Right lobe of liver (tissue), 6 donors: Measurements from ENCODE around the gene SYNE2. TPM values are rescaled to one million over a fixed set of nuclear protein-coding genes. Genes with fewer than 3 reads are reported as not detected.

ENCODE experiments used
- ATAC-seq, 4 donors: fragments of 200-7000 bp; cut with Tn5 transposase; one replicate each; pipeline ENCODE4 v1.9.1; 2020; ENCODE audit warnings: mild to moderate bottlenecking in 4 of 4, moderate library complexity in 4 of 4
- DNase-seq, 3 donors: peaks; one replicate each; pipeline ENCODE4 v3.0.0-alpha.2; 2020
- H3K27ac ChIP-seq, 3 donors: fragments of 200-600 bp; one replicate each; pipeline ENCODE4 v1.8.0; 2022
- H3K27me3 ChIP-seq, 2 donors: fragments of 200-600 bp; one replicate each; pipeline ENCODE4 v1.8.0; 2022
- H3K36me3 ChIP-seq, 4 donors: fragments of 200-600 bp; sonication (generic) in 1 of 4; one replicate each; pipeline versions ENCODE4 v1.5.1 to v1.8.0; 2017 to 2022; ENCODE audit warnings: control low read depth in 1 of 4
- H3K4me1 ChIP-seq, 4 donors: fragments of 200-600 bp; sonication (generic) in 1 of 4; one replicate each; pipeline versions ENCODE4 v1.5.1 to v1.8.0; 2017 to 2022; ENCODE audit warnings: control low read depth in 1 of 4
- H3K4me3 ChIP-seq, 3 donors: fragments of 200-600 bp; one replicate each; pipeline ENCODE4 v1.8.0; 2022
- H3K9me3 ChIP-seq, 4 donors: fragments of 200-600 bp; sonication (generic) in 1 of 4; one replicate each; pipeline versions ENCODE4 v1.5.1 to v1.8.0; 2017 to 2022; ENCODE audit warnings: control low read depth in 1 of 4
- CTCF ChIP-seq, 4 donors: fragments of 200-600 bp in 3 of 4; fragments of 450-650 bp in 1 of 4; IDR thresholded peaks; one replicate each; pipeline versions ENCODE4 v1.5.1 to v1.8.0; 2016 to 2022; ENCODE audit warnings: antibody characterized with exemption in 4 of 4, mild to moderate bottlenecking in 2 of 4
- POLR2A ChIP-seq: fragments of 450-650 bp; IDR thresholded peaks from one replicate; pipeline ENCODE4 v1.6.1; 2017; ENCODE audit warnings: antibody characterized with exemption, mild to moderate bottlenecking
- WGBS: methylation state at CpG from one replicate; pipeline ENCODE4 v1.1.6; 2018; ENCODE audit warnings: low coverage, low lambda C conversion rate; ENCODE audit not compliant: insufficient coverage; ENCODE audit errors: missing lambda C conversion rate; 5-methylcytosine and 5-hydroxymethylcytosine counted together
- intact Hi-C, 2 donors: fragments of 100-400 bp; cut with DNase I; formaldehyde crosslinking; loops; one replicate each; pipeline versions ENCODE4 v1.11.2 to v1.14.1; 2022
- total RNA-seq, 6 experiments: library from RNA; depleted of rRNA in 2 of 6; stranded (reverse); fragments of >200 nt in 2 of 6; fragmentation: NEBNext Ultra II Directional in 3 of 6; extraction: Animal tissue kit (Norgen Biotek cat#: 25700) in 3 of 6; gene quantifications; one replicate each; pipeline versions ENCODE4 v1.1.0 to v1.2.4, GENCODE V29; 2016 to 2023
- donor health status: DM: no; HTN: yes; CAD: no.
- donor health status: DM: no; HTN: no; CAD: no.
- donor health status: DM: no; HTN: no; CAD: no.
- donor health status: DM: no; HTN: yes; CAD: no.
- donor health status: DM: no; HTN: yes; CAD: no.

The SYNE2 gene
- total RNA-seq, 6 experiments from 2014 or later = 34.6 to 118 (median 47.8) TPM

GRCh38 chr14:64220056-64220455, 367.3 kb downstream of the SYNE2 start:
- ATAC-seq = no peak
- no peaks in the 10 kb centered on the region for H3K4me1 ChIP-seq
- WGBS = 78% methylated on average over 3 of the region's 4 CpGs

GRCh38 chr14:64220466-64220865, 367.7 kb downstream of the SYNE2 start:
- 59% methylated on average over 8 of the region's 14 CpGs for WGBS
- Histone ChIP-seq H3K4me3 (no peak overlapping the region), H3K9me3 (no peaks in the 10 kb centered on the region), H3K27ac (no peak overlapping the region), H3K27me3 (no peaks in the 10 kb centered on the region), H3K36me3 (peaks cover 4 to 98% (median 61%) of the 10 kb centered on the region in 4 donors), H3K4me1 (no peaks in the 10 kb centered on the region)
- TF ChIP-seq POLR2A (no peak), CTCF (IDR thresholded peaks at IDR 0.05) (no peak)
- no peak for DNase-seq
- intact Hi-C loops = no loop called here
- ATAC-seq = peak in 3 of 4 donors; percentile 5 to 41 (median 32)

More at GRCh38 chr14:64220056-64220455, 367.3 kb downstream of the SYNE2 start:
- peaks cover 4 to 98% (median 59%) of the 10 kb centered on the region in 4 donors for H3K36me3 ChIP-seq
- no peak for DNase-seq
- no peak overlapping the region for H3K27ac ChIP-seq
- no peak overlapping the region for H3K4me3 ChIP-seq
- H3K27me3 ChIP-seq = no peaks in the 10 kb centered on the region
- no peaks in the 10 kb centered on the region for H3K9me3 ChIP-seq
- intact Hi-C loops = no loop called here
- TF ChIP-seq CTCF (IDR thresholded peaks at IDR 0.05) (no peak), POLR2A (no peak)

GRCh38 chr14:64221391-64222003, 368.7 kb downstream of the SYNE2 start:
- ATAC-seq = peak in 1 of 4 donors; percentile 46
- TF ChIP-seq CTCF (IDR thresholded peaks at IDR 0.05) = no peak
- no peak for TF ChIP-seq POLR2A
- H3K4me1 ChIP-seq = no peaks in the 10 kb centered on the region
- H3K36me3 ChIP-seq = peaks cover 4 to 93% (median 57%) of the 10 kb centered on the region in 4 donors
- no peaks in the 10 kb centered on the region for H3K9me3 ChIP-seq
- H3K27ac ChIP-seq = no peak overlapping the region
- H3K4me3 ChIP-seq = no peak overlapping the region
- no peak for DNase-seq
- WGBS = 89% methylated on average over 9 of the region's 14 CpGs
- H3K27me3 ChIP-seq = no peaks in the 10 kb centered on the region
- intact Hi-C loops = no loop called here

GRCh38 chr14:64225151-64225757, 372.4 kb downstream of the SYNE2 start:
- Histone ChIP-seq H3K27ac (no peak overlapping the region), H3K36me3 (peaks cover 7 to 81% (median 46%) of the 10 kb centered on the region in 4 donors), H3K4me3 (no peak overlapping the region), H3K4me1 (no peaks in the 10 kb centered on the region), H3K9me3 (no peaks in the 10 kb centered on the region), H3K27me3 (no peaks in the 10 kb centered on the region)
- TF ChIP-seq CTCF (IDR thresholded peaks at IDR 0.05) (no peak), POLR2A (no peak)
- WGBS = 70% methylated on average over 3 of the region's 10 CpGs
- no peak for DNase-seq
- ATAC-seq = peak in 2 of 4 donors; percentile 4 to 35
- intact Hi-C loops = no loop called here
